Esophagus (tissue), 2 donors: ENCODE measurements around the gene IRF5. TPM values are rescaled to one million over a fixed set of nuclear protein-coding genes. Genes with fewer than 3 reads are reported as not detected.
"Not testable (repeated sequence)": the region's sequence is repeated elsewhere in the genome, so short reads cannot be mapped to it uniquely, and the experiment has no call there.

ENCODE experiments used
- H3K27ac ChIP-seq, 2 donors: one replicate each; pipeline ENCODE4 v1.5.1; 2013; ENCODE audit warnings: low read depth in 2 of 2, mild to moderate bottlenecking in 2 of 2, inconsistent platforms in 1 of 2, low read length in 1 of 2, moderate library complexity in 1 of 2
- H3K27me3 ChIP-seq, 2 donors: one replicate each; pipeline ENCODE4 v1.6.1; 2013; ENCODE audit warnings: low read length in 2 of 2, control low read depth in 1 of 2, mild to moderate bottlenecking in 1 of 2; ENCODE audit not compliant: insufficient read depth in 2 of 2, control insufficient read depth in 1 of 2
- H3K36me3 ChIP-seq, 2 donors: one replicate each; pipeline ENCODE4 v1.6.1; 2013; ENCODE audit warnings: low read length in 1 of 2; ENCODE audit not compliant: control insufficient read depth in 2 of 2, insufficient read depth in 2 of 2
- H3K4me1 ChIP-seq, 2 donors: one replicate each; pipeline ENCODE4 v1.6.1; 2013; ENCODE audit warnings: low read length in 1 of 2; ENCODE audit not compliant: control insufficient read depth in 2 of 2, insufficient read depth in 2 of 2
- H3K4me3 ChIP-seq, 2 donors: one replicate each; pipeline ENCODE4 v1.5.1; 2013; ENCODE audit warnings: low read length in 2 of 2, mild to moderate bottlenecking in 2 of 2, low read depth in 1 of 2, moderate library complexity in 1 of 2
- H3K9me3 ChIP-seq, 2 donors: one replicate each; pipeline ENCODE4 v1.6.1; 2013; ENCODE audit warnings: mild to moderate bottlenecking in 2 of 2, low read depth in 1 of 2, low read length in 1 of 2, moderate library complexity in 1 of 2; ENCODE audit not compliant: control insufficient read depth in 2 of 2, insufficient read depth in 1 of 2
- WGBS, 2 donors: extraction: QIAGEN DNeasy Blood & Tissue Kit; methylation state at CpG; one replicate each; pipeline ENCODE4 v1.1.7; 2013; 5-methylcytosine and 5-hydroxymethylcytosine counted together
- polyA plus RNA-seq, 2 donors: library from polyadenylated mRNA; stranded (reverse); fragments of 200-250 nt; gene quantifications; one replicate each; pipeline ENCODE4 v1.2.3, GENCODE V29; 2013
- donor health status: healthy with polysubstance abuse.
- donor health status: Bipolar disorder and iron deficiency.

IRF5 gene
- polyA plus RNA-seq, 2 donors, result 10.6 to 14.5 TPM

- Histone ChIP-seq H3K9me3 (no peaks in the 10 kb centered on the region), H3K4me1 (peaks cover 4 to 16% of the 10 kb centered on the region in 2 donors), H3K27me3 (no peaks in the 10 kb centered on the region), H3K36me3 (no peaks in the 10 kb centered on the region), H3K4me3 (peak overlapping the region in 1 of 2 donors; percentile 74), H3K27ac (no peak overlapping the region)
- WGBS, 2 donors, result 56 to 70% methylated on average over 17 of the region's 17 CpGs
These were observed 468 bp upstream of the IRF5 start for GRCh38 chr7:128937271-128937646.

GRCh38 chr7:128938544-128939074 lies 882 bp downstream of the IRF5 start:
- 1 to 2% methylated on average over 23 to 30 of the region's 30 CpGs for WGBS, 2 donors
- Histone ChIP-seq H3K27me3 (no peaks in the 10 kb centered on the region), H3K9me3 (no peaks in the 10 kb centered on the region), H3K4me1 (peaks cover 4 to 16% of the 10 kb centered on the region in 2 donors), H3K4me3 (peak overlapping the region; percentile 69 to 74), H3K36me3 (no peaks in the 10 kb centered on the region), H3K27ac (peak overlapping the region; percentile 40 to 55)

GRCh38 chr7:128939075-128939860 lies 1.5 kb downstream of the IRF5 start:
- Histone ChIP-seq H3K27me3 (no peaks in the 10 kb centered on the region), H3K4me3 (peak overlapping the region in 1 of 2 donors; percentile 69), H3K36me3 (no peaks in the 10 kb centered on the region), H3K4me1 (peaks cover 4 to 16% of the 10 kb centered on the region in 2 donors), H3K27ac (peak overlapping the region in 1 of 2 donors; percentile 2), H3K9me3 (no peaks in the 10 kb centered on the region)
- 54 to 73% methylated on average over 4 to 7 of the region's 7 CpGs for WGBS, 2 donors

- H3K27ac ChIP-seq, result no peak overlapping the region
- peaks cover 4 to 16% of the 10 kb centered on the region in 2 donors for H3K4me1 ChIP-seq
- H3K9me3 ChIP-seq, result no peaks in the 10 kb centered on the region
- WGBS, 2 donors, result 78 to 81% methylated on average over 18 of the region's 18 CpGs
- no peaks in the 10 kb centered on the region for H3K36me3 ChIP-seq
- H3K27me3 ChIP-seq, result no peaks in the 10 kb centered on the region
- no peak overlapping the region for H3K4me3 ChIP-seq
These were observed 2.2 kb downstream of the IRF5 start for GRCh38 chr7:128939861-128940410.

GRCh38 chr7:128940494-128941322 lies 3.0 kb downstream of the IRF5 start:
- H3K27me3 ChIP-seq, result no peaks in the 10 kb centered on the region
- H3K4me3 ChIP-seq, result no peak overlapping the region
- no peaks in the 10 kb centered on the region for H3K9me3 ChIP-seq
- no peaks in the 10 kb centered on the region for H3K36me3 ChIP-seq
- H3K4me1 ChIP-seq, result peaks cover 4 to 16% of the 10 kb centered on the region in 2 donors
- 70% methylated on average over 20 of the region's 20 CpGs for WGBS, 2 donors
- H3K27ac ChIP-seq, result no peak overlapping the region

GRCh38 chr7:128941323-128941890 lies 3.7 kb downstream of the IRF5 start:
- H3K4me1 ChIP-seq, result peaks cover 4 to 16% of the 10 kb centered on the region in 2 donors
- H3K4me3 ChIP-seq, result no peak overlapping the region
- H3K27ac ChIP-seq, result no peak overlapping the region
- peaks cover 0 to 5% of the 10 kb centered on the region in 2 donors for H3K36me3 ChIP-seq
- WGBS, 2 donors, result 82 to 89% methylated on average over 15 of the region's 15 CpGs
- no peaks in the 10 kb centered on the region for H3K9me3 ChIP-seq
- no peaks in the 10 kb centered on the region for H3K27me3 ChIP-seq

GRCh38 chr7:128941946-128942526 lies 4.3 kb downstream of the IRF5 start:
- Histone ChIP-seq H3K4me1 (peaks cover 4 to 16% of the 10 kb centered on the region in 2 donors), H3K27ac (no peak overlapping the region), H3K4me3 (no peak overlapping the region), H3K27me3 (no peaks in the 10 kb centered on the region), H3K36me3 (peaks cover 0 to 8% of the 10 kb centered on the region in 2 donors), H3K9me3 (no peaks in the 10 kb centered on the region)
- WGBS, 2 donors, result 87 to 88% methylated on average over 14 to 16 of the region's 16 CpGs

- H3K9me3 ChIP-seq, H3K4me3 ChIP-seq, H3K27ac ChIP-seq, H3K27me3 ChIP-seq, H3K36me3 ChIP-seq: not testable (repeated sequence)
- peaks cover 4 to 19% of the 10 kb centered on the region in 2 donors for H3K4me1 ChIP-seq
- WGBS, 2 donors, result 94 to 95% methylated on average over 2 of the region's 2 CpGs
These were observed 5.5 kb downstream of the IRF5 start for GRCh38 chr7:128943251-128943650.
